ENCODE data around the gene TLCD2.
"Not testable (repeated sequence)": the region's sequence is repeated elsewhere in the genome, so short reads cannot be mapped to it uniquely, and the experiment has no call there.

TLCD2 gene

GRCh38 chr17:1709971-1710806 is at the start of gene TLCD2:
Gene TLCD2, minus strand, starts transcription at chr17:1710377. Its CDS starts 135 bp downstream, at chr17:1710242.
- DNase-seq (ENCODE audit: low read depth): no peak

- no peak for DNase-seq (ENCODE audit: low read depth)
Measured at GRCh38 chr17:1759529-1759928, 49.4 kb upstream of the TLCD2 start.

- no peak for DNase-seq (ENCODE audit: low read depth)
Measured at GRCh38 chr17:1758807-1759206, 48.6 kb upstream of the TLCD2 start.

GRCh38 chr17:1755827-1756262 is 45.7 kb upstream of the TLCD2 start:
- no peak for DNase-seq (ENCODE audit: low read depth)

- no peak for DNase-seq (ENCODE audit: low read depth)
Measured at GRCh38 chr17:1755252-1755826, 45.2 kb upstream of the TLCD2 start.

- no peak for DNase-seq (ENCODE audit: low read depth)
Measured at GRCh38 chr17:1754430-1755112, 44.4 kb upstream of the TLCD2 start.

- no peak for DNase-seq (ENCODE audit: low read depth)
Measured at GRCh38 chr17:1753767-1754429, 43.7 kb upstream of the TLCD2 start.

GRCh38 chr17:1752425-1753262 is 42.5 kb upstream of the TLCD2 start:
- no peak for DNase-seq (ENCODE audit: low read depth)

- DNase-seq (ENCODE audit: low read depth): no peak
Measured at GRCh38 chr17:1750628-1751027, 40.5 kb upstream of the TLCD2 start.

- DNase-seq (ENCODE audit: low read depth): no peak
Measured at GRCh38 chr17:1746975-1747543, 36.9 kb upstream of the TLCD2 start.

- DNase-seq (ENCODE audit: low read depth): no peak
Measured at GRCh38 chr17:1745513-1746020, 35.4 kb upstream of the TLCD2 start.

- no peak for DNase-seq (ENCODE audit: low read depth)
Measured at GRCh38 chr17:1744551-1745512, 34.7 kb upstream of the TLCD2 start.

- no peak for DNase-seq (ENCODE audit: low read depth)
Measured at GRCh38 chr17:1743088-1743439, 32.9 kb upstream of the TLCD2 start.

GRCh38 chr17:1742371-1743087 is 32.4 kb upstream of the TLCD2 start, which contains the start of gene SERPINF2:
Gene SERPINF2, plus strand, starts transcription at chr17:1742871. Its CDS starts 2,125 bp downstream, at chr17:1744996.
- DNase-seq (ENCODE audit: low read depth): no peak

- not testable (repeated sequence) for DNase-seq (ENCODE audit: low read depth)
Measured at GRCh38 chr17:1741899-1742298, 31.7 kb upstream of the TLCD2 start.

- no peak for DNase-seq (ENCODE audit: low read depth)
Measured at GRCh38 chr17:1737531-1738291, 27.5 kb upstream of the TLCD2 start.

GRCh38 chr17:1736348-1737281 is 26.4 kb upstream of the TLCD2 start:
- no peak for DNase-seq (ENCODE audit: low read depth)
